ENCODE measurements around the gene OGFR. TPM values are rescaled to one million over a fixed set of nuclear protein-coding genes. Genes with fewer than 3 reads are reported as not detected.
A peak's percentile ranks its signal among the peaks of the same experiment; 100 is the strongest.

Gene OGFR
- total and polyA plus RNA-seq, 12 donors, result 9.3 to 157 (median 45.0) TPM

GRCh38 chr20:62805711-62806382 is 1.2 kb downstream of the OGFR start:
- DNase-seq, result peak in 5 of 7 donors; percentile 55 to 78 (median 64)
- Histone ChIP-seq H3K27ac (peak overlapping the region in 3 of 5 donors; percentile 71 to 83 (median 80)), H3K9me3 (replicated peaks in 1 of 3) (no peaks in the 10 kb centered on the region)

GRCh38 chr20:62806383-62807050 is 1.9 kb downstream of the OGFR start:
- Histone ChIP-seq H3K9me3 (replicated peaks in 1 of 3) (no peaks in the 10 kb centered on the region), H3K4me3 (peak overlapping the region in 1 of 4 donors; percentile 81), H3K36me3 (replicated peaks in 1 of 2) (peaks cover 0 to 39% of the 10 kb centered on the region in 2 donors), H3K27me3 (no peaks in the 10 kb centered on the region), H3K4me1 (replicated peaks in 1 of 2) (peaks cover 12 to 17% of the 10 kb centered on the region in 2 donors), H3K27ac (peak overlapping the region in 2 of 5 donors; percentile 80 to 83)
- intact Hi-C loops (cut with DNase I), result loop anchor here in 1 of 2 donors (5.0 kb wide), 1 partner anchor 134 kb away; no protein-coding TSS in a partner anchor
- no peak for DNase-seq
- TF ChIP-seq POLR2A (IDR thresholded peaks at IDR 0.05) (no peak), CTCF (IDR thresholded peaks at IDR 0.05) (no peak)
- WGBS, 4 donors, result 67 to 83% (median 70%) methylated on average over 8 to 11 of the region's 11 CpGs

More at GRCh38 chr20:62805711-62806382, 1.2 kb downstream of the OGFR start:
- no peak for TF ChIP-seq POLR2A (IDR thresholded peaks at IDR 0.05)
- H3K36me3 ChIP-seq (replicated peaks in 1 of 2), result peaks cover 0 to 36% of the 10 kb centered on the region in 2 donors
- H3K27me3 ChIP-seq, result no peaks in the 10 kb centered on the region
- H3K4me1 ChIP-seq (replicated peaks in 1 of 2), result peaks cover 12 to 17% of the 10 kb centered on the region in 2 donors
- intact Hi-C loops (cut with DNase I), result loop anchor here in 1 of 2 donors (5.0 kb wide), 1 partner anchor 134 kb away; no protein-coding TSS in a partner anchor
- peak overlapping the region in 3 of 4 donors; percentile 60 to 95 (median 81) for H3K4me3 ChIP-seq
- 27 to 36% (median 31%) methylated on average over 9 to 25 of the region's 25 CpGs for WGBS, 4 donors

GRCh38 chr20:62807444-62808210 is 3.0 kb downstream of the OGFR start:
- no peak for DNase-seq
- 82 to 87% (median 83%) methylated on average over 11 to 23 of the region's 23 CpGs for WGBS, 4 donors
- no peak for TF ChIP-seq POLR2A (IDR thresholded peaks at IDR 0.05)
- TF ChIP-seq CTCF (IDR thresholded peaks at IDR 0.05), result no peak
- no peaks in the 10 kb centered on the region for H3K27me3 ChIP-seq
- no peak overlapping the region for H3K27ac ChIP-seq
- intact Hi-C loops (cut with DNase I), result loop anchor here in 1 of 2 donors (5.0 kb wide), 1 partner anchor 135 kb away; no protein-coding TSS in a partner anchor
- H3K9me3 ChIP-seq (replicated peaks in 1 of 3), result no peaks in the 10 kb centered on the region
- peaks cover 12 to 17% of the 10 kb centered on the region in 2 donors for H3K4me1 ChIP-seq (replicated peaks in 1 of 2)
- no peak overlapping the region for H3K4me3 ChIP-seq
- peaks cover 0 to 50% of the 10 kb centered on the region in 2 donors for H3K36me3 ChIP-seq (replicated peaks in 1 of 2)

GRCh38 chr20:62808211-62808865 is 3.7 kb downstream of the OGFR start:
- Histone ChIP-seq H3K27me3 (no peaks in the 10 kb centered on the region), H3K4me3 (no peak overlapping the region), H3K9me3 (replicated peaks in 1 of 3) (no peaks in the 10 kb centered on the region), H3K27ac (no peak overlapping the region), H3K36me3 (replicated peaks in 1 of 2) (peaks cover 0 to 53% of the 10 kb centered on the region in 2 donors), H3K4me1 (replicated peaks in 1 of 2) (peaks cover 12 to 17% of the 10 kb centered on the region in 2 donors)
- WGBS, 4 donors, result 42 to 47% (median 43%) methylated on average over 15 to 21 of the region's 21 CpGs
- DNase-seq, result peak in 6 of 7 donors; percentile 62 to 85 (median 69)
- intact Hi-C loops (cut with DNase I), result loop anchor here in 1 of 2 donors (5.0 kb wide), 1 partner anchor 136 kb away; no protein-coding TSS in a partner anchor
- TF ChIP-seq CTCF (IDR thresholded peaks at IDR 0.05) (peak; percentile 67 to 96 (median 83)), POLR2A (IDR thresholded peaks at IDR 0.05) (no peak)

All from adrenal gland (tissue), 12 donors.